ENCODE results near the gene HPCAL1. TPM values are rescaled to one million over a fixed set of nuclear protein-coding genes. Genes with fewer than 3 reads are reported as not detected.

The HPCAL1 gene
- total and polyA plus RNA-seq, 2 experiments from 2014 or later: 58.9 to 65.4 TPM

- WGBS, 2 experiments (ENCODE audit: low coverage in 1 of 2, low lambda C conversion rate in 2 of 2, missing lambda C conversion rate in 2 of 2): 44 to 45% methylated on average over 17 of the region's 17 CpGs
- no peaks in the 10 kb centered on the region for H3K27me3 ChIP-seq (replicated peaks; ENCODE audit: insufficient read depth)
- peaks cover 30% of the 10 kb centered on the region for H3K4me1 ChIP-seq (ENCODE audit: insufficient read depth)
- in situ Hi-C loops (cut with MboI): no loop called here
- no peak overlapping the region for H3K4me3 ChIP-seq
- no peaks in the 10 kb centered on the region for H3K36me3 ChIP-seq (ENCODE audit: low read depth)
- TF ChIP-seq EZH2phosphoT487 (IDR thresholded peaks at IDR 0.05; ENCODE audit: insufficient read depth, low read depth) (no peak), EZH2 (IDR thresholded peaks at IDR 0.05; ENCODE audit: insufficient read depth, poor library complexity, severe bottlenecking) (no peak)
- peak overlapping the region; percentile 19; the same call in 1 of the 2 replicates for H3K9ac ChIP-seq
- peaks cover 38% of the 10 kb centered on the region for H3K79me2 ChIP-seq (ENCODE audit: insufficient read depth)
- peak overlapping the region; percentile 47 for H3K4me2 ChIP-seq (ENCODE audit: unreplicated experiment)
- H3K9me2 ChIP-seq (ENCODE audit: insufficient read depth): no peaks in the 10 kb centered on the region
- H3F3A ChIP-seq (ENCODE audit: insufficient read depth): peaks cover 11% of the 10 kb centered on the region; the same call in 1 of the 2 replicates
- no peak overlapping the region for H2AFZ ChIP-seq
- peak; percentile 50 for DNase-seq
- H3K9me3 ChIP-seq (ENCODE audit: low read depth): no peaks in the 10 kb centered on the region
- peak overlapping the region; percentile 31; the same call in 1 of the 2 replicates for H3K27ac ChIP-seq
- H4K20me1 ChIP-seq (ENCODE audit: insufficient read depth): no peaks in the 10 kb centered on the region
Observed at GRCh38 chr2:10385501-10385900, 82.8 kb downstream of the HPCAL1 start.

- Histone ChIP-seq H3K36me3 (ENCODE audit: low read depth) (no peaks in the 10 kb centered on the region), H3K79me2 (ENCODE audit: insufficient read depth) (peaks cover 38% of the 10 kb centered on the region), H3K9me3 (ENCODE audit: low read depth) (no peaks in the 10 kb centered on the region), H3K4me2 (ENCODE audit: unreplicated experiment) (peak overlapping the region; percentile 47), H3K4me1 (ENCODE audit: insufficient read depth) (peaks cover 34% of the 10 kb centered on the region), H3K4me3 (no peak overlapping the region), H3K9ac (peak overlapping the region; percentile 19; the same call in 1 of the 2 replicates), H4K20me1 (ENCODE audit: insufficient read depth) (no peaks in the 10 kb centered on the region), H3K27me3 (replicated peaks; ENCODE audit: insufficient read depth) (no peaks in the 10 kb centered on the region), H3K27ac (peak overlapping the region; percentile 31; the same call in 1 of the 2 replicates), H3F3A (ENCODE audit: insufficient read depth) (peaks cover 11% of the 10 kb centered on the region; the same call in 1 of the 2 replicates), H2AFZ (no peak overlapping the region), H3K9me2 (ENCODE audit: insufficient read depth) (no peaks in the 10 kb centered on the region)
- 66 to 71% methylated on average over 11 of the region's 11 CpGs for WGBS, 2 experiments (ENCODE audit: low coverage in 1 of 2, low lambda C conversion rate in 2 of 2, missing lambda C conversion rate in 2 of 2)
- TF ChIP-seq EZH2 (IDR thresholded peaks at IDR 0.05; ENCODE audit: insufficient read depth, poor library complexity, severe bottlenecking): no peak
- TF ChIP-seq EZH2phosphoT487 (IDR thresholded peaks at IDR 0.05; ENCODE audit: insufficient read depth, low read depth): no peak
- DNase-seq: peak; percentile 83
- in situ Hi-C loops (cut with MboI): no loop called here
Observed at GRCh38 chr2:10385933-10386773, 83.4 kb downstream of the HPCAL1 start.

GRCh38 chr2:10387033-10387432 lies 84.3 kb downstream of the HPCAL1 start:
- no peak overlapping the region for H3K4me3 ChIP-seq
- in situ Hi-C loops (cut with MboI): no loop called here
- H3K9me3 ChIP-seq (ENCODE audit: low read depth): no peaks in the 10 kb centered on the region
- H3K27ac ChIP-seq: no peak overlapping the region
- H3K4me1 ChIP-seq (ENCODE audit: insufficient read depth): peaks cover 34% of the 10 kb centered on the region
- H4K20me1 ChIP-seq (ENCODE audit: insufficient read depth): no peaks in the 10 kb centered on the region
- no peak overlapping the region for H3K9ac ChIP-seq
- no peaks in the 10 kb centered on the region for H3K27me3 ChIP-seq (replicated peaks; ENCODE audit: insufficient read depth)
- H3K9me2 ChIP-seq (ENCODE audit: insufficient read depth): no peaks in the 10 kb centered on the region
- H3K4me2 ChIP-seq (ENCODE audit: unreplicated experiment): no peak overlapping the region
- H2AFZ ChIP-seq: no peak overlapping the region
- H3K36me3 ChIP-seq (ENCODE audit: low read depth): no peaks in the 10 kb centered on the region
- peaks cover 38% of the 10 kb centered on the region for H3K79me2 ChIP-seq (ENCODE audit: insufficient read depth)
- 89 to 91% methylated on average over 12 to 14 of the region's 14 CpGs for WGBS, 2 experiments (ENCODE audit: low coverage in 1 of 2, low lambda C conversion rate in 2 of 2, missing lambda C conversion rate in 2 of 2)
- TF ChIP-seq EZH2phosphoT487 (IDR thresholded peaks at IDR 0.05; ENCODE audit: insufficient read depth, low read depth) (no peak), EZH2 (IDR thresholded peaks at IDR 0.05; ENCODE audit: insufficient read depth, poor library complexity, severe bottlenecking) (no peak)
- peaks cover 11% of the 10 kb centered on the region; the same call in 1 of the 2 replicates for H3F3A ChIP-seq (ENCODE audit: insufficient read depth)
- DNase-seq: no peak

- Histone ChIP-seq H3K9me2 (ENCODE audit: insufficient read depth) (no peaks in the 10 kb centered on the region), H3F3A (ENCODE audit: insufficient read depth) (peaks cover 11% of the 10 kb centered on the region; the same call in 1 of the 2 replicates), H3K9me3 (ENCODE audit: low read depth) (no peaks in the 10 kb centered on the region), H3K4me1 (ENCODE audit: insufficient read depth) (peaks cover 34% of the 10 kb centered on the region), H3K79me2 (ENCODE audit: insufficient read depth) (peaks cover 34% of the 10 kb centered on the region), H3K9ac (no peak overlapping the region), H3K4me2 (ENCODE audit: unreplicated experiment) (no peak overlapping the region), H3K4me3 (no peak overlapping the region), H3K27me3 (replicated peaks; ENCODE audit: insufficient read depth) (no peaks in the 10 kb centered on the region), H4K20me1 (ENCODE audit: insufficient read depth) (no peaks in the 10 kb centered on the region), H3K36me3 (ENCODE audit: low read depth) (no peaks in the 10 kb centered on the region), H2AFZ (no peak overlapping the region), H3K27ac (peak overlapping the region; percentile 29; the same call in 1 of the 2 replicates)
- in situ Hi-C loops (cut with MboI): no loop called here
- TF ChIP-seq EZH2 (IDR thresholded peaks at IDR 0.05; ENCODE audit: insufficient read depth, poor library complexity, severe bottlenecking): no peak
- no peak for TF ChIP-seq EZH2phosphoT487 (IDR thresholded peaks at IDR 0.05; ENCODE audit: insufficient read depth, low read depth)
- DNase-seq: no peak
- 91 to 92% methylated on average over 12 of the region's 12 CpGs for WGBS, 2 experiments (ENCODE audit: low coverage in 1 of 2, low lambda C conversion rate in 2 of 2, missing lambda C conversion rate in 2 of 2)
Observed at GRCh38 chr2:10388954-10389560, 86.4 kb downstream of the HPCAL1 start.
